ENCODE data around the gene TRMT10A. TPM values are rescaled to one million over a fixed set of nuclear protein-coding genes. Genes with fewer than 3 reads are reported as not detected.

The TRMT10A gene
- total and polyA plus RNA-seq, 2 of the 13 experiments (the other 11 are each of a cell fraction or from before 2014, with no cell fraction given), result 3.9 to 12.6 TPM

GRCh38 chr4:99571883-99572282 lies 8.0 kb upstream of the TRMT10A start:
- Histone ChIP-seq H3K36me3 (replicated peaks in 1 of 2; ENCODE audit: control insufficient read depth in 1 of 2, insufficient read depth in 2 of 2, low read length in 2 of 2) (no peaks in the 10 kb centered on the region), H2AFZ (ENCODE audit: low read length) (peak overlapping the region; percentile 34), H3K9ac (ENCODE audit: insufficient read depth, low read depth, low read length) (no peak overlapping the region), H3K9me3 (ENCODE audit: low read length) (no peaks in the 10 kb centered on the region), H3K4me1 (ENCODE audit: insufficient read depth, low read length) (peaks cover 33% of the 10 kb centered on the region), H4K20me1 (ENCODE audit: insufficient read depth, low read length) (no peaks in the 10 kb centered on the region), H3K27ac (ENCODE audit: extremely low read length, insufficient read depth, low read length) (no peak overlapping the region), H3K4me2 (ENCODE audit: low read depth, low read length) (peak overlapping the region; percentile 65), H3K27me3 (ENCODE audit: control insufficient read depth in 1 of 2, insufficient read depth in 2 of 2, low read length in 2 of 2) (no peaks in the 10 kb centered on the region), H3K4me3 (replicated peaks in 1 of 3; ENCODE audit: insufficient read depth in 1 of 3, low read depth in 2 of 3, low read length in 3 of 3) (no peak overlapping the region), H3K79me2 (ENCODE audit: insufficient read depth, low read length) (peaks cover 18% of the 10 kb centered on the region)
- FAIRE-seq (no peak), ATAC-seq (no peak), DNase-seq (ENCODE audit: low spot score) (no peak)
- CTCF ChIA-PET (ENCODE audit: low intra/inter-chr PET ratio, low total read pairs), result no interaction called here
- intact Hi-C loops (cut with micrococcal nuclease; ENCODE audit: unreplicated experiment) (no loop called here), in situ Hi-C loops (cut with HindIII; ENCODE audit: extremely low pct_ligation_motif_present, low pct_unique_long_range_greater_than_20kb) (no loop called here)
- BruUV-seq (replicated peaks), result no TSS peak
- WGBS (ENCODE audit: low lambda C conversion rate), result 43% methylated on average over 1 of the region's 1 CpG
- POLR2A ChIA-PET, result interaction anchor here (3.9 kb wide), 1 partner anchor 9 kb away, joined by 44 read pairs; the partner anchor contains the start of gene TRMT10A
- TF ChIP-seq PCBP2 (optimal IDR thresholded peaks at IDR 0.05; ENCODE audit: low read depth, low read length, poor library complexity, severe bottlenecking) (no peak), ATF1 (CRISPR knock-in tag; IDR thresholded peaks at IDR 0.05) (no peak), HNF4G (IDR thresholded peaks at IDR 0.05; ENCODE audit: borderline replicate concordance, low read depth, low read length) (no peak), HNF4G (CRISPR knock-in tag; IDR thresholded peaks at IDR 0.05; ENCODE audit: borderline replicate concordance, low read depth) (no peak), ZNF260 (CRISPR knock-in tag; IDR thresholded peaks at IDR 0.05; ENCODE audit: borderline replicate concordance, low read depth) (no peak), HDAC1 (CRISPR knock-in tag; IDR thresholded peaks at IDR 0.05) (no peak), NFYB (CRISPR knock-in tag; IDR thresholded peaks at IDR 0.05) (no peak), ZNF564 (CRISPR knock-in tag; IDR thresholded peaks at IDR 0.05) (no peak)

GRCh38 chr4:99564921-99565320 lies 1.1 kb upstream of the TRMT10A start:
- in situ Hi-C loops (cut with HindIII; ENCODE audit: extremely low pct_ligation_motif_present, low pct_unique_long_range_greater_than_20kb), result loop anchor here (5.0 to 10.0 kb wide), 3 partner anchors 242 to 382 kb away; partner anchors contain the start of gene DNAJB14
- H3K27me3 ChIP-seq (ENCODE audit: control insufficient read depth in 1 of 2, insufficient read depth in 2 of 2, low read length in 2 of 2), result no peaks in the 10 kb centered on the region
- FAIRE-seq, result no peak
- ChIA-PET POLR2A (no interaction called here), CTCF (ENCODE audit: low intra/inter-chr PET ratio, low total read pairs) (no interaction called here)
- no TSS peak for BruUV-seq (replicated peaks)
- no peak overlapping the region for H3K4me2 ChIP-seq (ENCODE audit: low read depth, low read length)
- no peak for DNase-seq (ENCODE audit: low spot score)
- intact Hi-C loops (cut with micrococcal nuclease; ENCODE audit: unreplicated experiment), result loop anchor here (1.0 to 5.0 kb wide), 2 partner anchors 9 to 157 kb away; partner anchors contain the start of gene MTTP
- ATAC-seq, result no peak
- no peaks in the 10 kb centered on the region for H4K20me1 ChIP-seq (ENCODE audit: insufficient read depth, low read length)
- no peak overlapping the region for H3K9ac ChIP-seq (ENCODE audit: insufficient read depth, low read depth, low read length)
- no peak overlapping the region for H3K27ac ChIP-seq (ENCODE audit: extremely low read length, insufficient read depth, low read length)
- no peaks in the 10 kb centered on the region for H3K36me3 ChIP-seq (replicated peaks in 1 of 2; ENCODE audit: control insufficient read depth in 1 of 2, insufficient read depth in 2 of 2, low read length in 2 of 2)
- H3K4me3 ChIP-seq (replicated peaks in 1 of 3; ENCODE audit: insufficient read depth in 1 of 3, low read depth in 2 of 3, low read length in 3 of 3), result no peak overlapping the region
- H3K9me3 ChIP-seq (ENCODE audit: low read length), result no peaks in the 10 kb centered on the region
- H3K79me2 ChIP-seq (ENCODE audit: insufficient read depth, low read length), result no peaks in the 10 kb centered on the region
- no peak overlapping the region for H2AFZ ChIP-seq (ENCODE audit: low read length)
- H3K4me1 ChIP-seq (ENCODE audit: insufficient read depth, low read length), result peaks cover 7% of the 10 kb centered on the region; the same call in 1 of the 2 replicates
- no peak for TF ChIP-seq SMAD3 (CRISPR knock-in tag; IDR thresholded peaks at IDR 0.05)
- TF ChIP-seq ZNF30 (CRISPR knock-in tag; IDR thresholded peaks at IDR 0.05), result no peak
- no peak for TF ChIP-seq NFIB (CRISPR knock-in tag; IDR thresholded peaks at IDR 0.05; ENCODE audit: borderline replicate concordance)
- TF ChIP-seq GTF3A (CRISPR knock-in tag; conservative IDR thresholded peaks at IDR 0.05), result no peak
- no peak for TF ChIP-seq ZNF253 (CRISPR knock-in tag; IDR thresholded peaks at IDR 0.05; ENCODE audit: borderline replicate concordance)
- no peak for TF ChIP-seq CBX2 (IDR thresholded peaks at IDR 0.05; ENCODE audit: low read depth, low read length)
- TF ChIP-seq CBX2 (CRISPR knock-in tag; IDR thresholded peaks at IDR 0.05; ENCODE audit: low read depth), result no peak
- no peak for TF ChIP-seq ZBTB21 (CRISPR knock-in tag; IDR thresholded peaks at IDR 0.05)
- TF ChIP-seq FOSL2 (CRISPR knock-in tag; IDR thresholded peaks at IDR 0.05), result no peak
- no peak for TF ChIP-seq ZFP36L1 (CRISPR knock-in tag; IDR thresholded peaks at IDR 0.05)
- TF ChIP-seq ZNF567 (CRISPR knock-in tag; IDR thresholded peaks at IDR 0.05; ENCODE audit: borderline replicate concordance), result no peak
- TF ChIP-seq ZNF441 (CRISPR knock-in tag; IDR thresholded peaks at IDR 0.05; ENCODE audit: borderline replicate concordance), result no peak
- TF ChIP-seq ZBTB3 (CRISPR knock-in tag; IDR thresholded peaks at IDR 0.05; ENCODE audit: borderline replicate concordance, low read depth), result no peak
- TF ChIP-seq CAMTA2 (CRISPR knock-in tag; IDR thresholded peaks at IDR 0.05; ENCODE audit: borderline replicate concordance), result no peak
- no peak for TF ChIP-seq HMGA1 (CRISPR knock-in tag; conservative IDR thresholded peaks at IDR 0.05)

Measured in HepG2 (cell line).